PC-3 (cell line): ENCODE data around the gene SLC22A4. TPM values are rescaled to one million over a fixed set of nuclear protein-coding genes. Genes with fewer than 3 reads are reported as not detected.
A peak's percentile ranks its signal among the peaks of the same experiment; 100 is the strongest.

Experiments
- ATAC-seq: fragments of 200-7000 bp; cut with Tn5 transposase; 2 replicates; pipeline ENCODE4 v1.9.1; 2020; ENCODE audit warnings: mild to moderate bottlenecking, moderate library complexity
- BruUV-seq: library from RNA; stranded (reverse); fragments of 400-500 nt; replicated peaks from 2 replicates; lab custom pipeline; 2021; lab: Mats Ljungman, UMichigan
- CTCF ChIA-PET: fragments of 300-600 bp; sonication (Branson Sonifier 250); formaldehyde crosslinking; loops from one replicate; lab custom pipeline; 2022; ENCODE audit warnings: antibody characterized with exemption; lab: Charles Lee
- POLR2A ChIA-PET: fragments of 300-600 bp; sonication (Branson Sonifier 250); formaldehyde crosslinking; loops from one replicate; lab custom pipeline; 2022; ENCODE audit warnings: antibody characterized with exemption; ENCODE audit not compliant: unreplicated experiment; lab: Charles Lee
- DNase-seq: peaks from one replicate; pipeline ENCODE4 v3.0.0-alpha.2; 2015
- H2AFZ ChIP-seq: fragments of 300-600 bp; sonication (generic); 2 replicates; pipeline ENCODE4 v1.6.0; 2016; ENCODE audit warnings: antibody characterized with exemption, low read length
- H3F3A ChIP-seq: fragments of 300-600 bp; sonication (generic); one replicate; pipeline ENCODE4 v1.6.0; 2017; ENCODE audit warnings: antibody characterized with exemption, low read length, control low read depth, mild to moderate bottlenecking; ENCODE audit not compliant: unreplicated experiment
- H3K27ac ChIP-seq: fragments of 300-600 bp; sonication (generic); 2 replicates; pipeline ENCODE4 v1.5.1; 2016; ENCODE audit warnings: mild to moderate bottlenecking, low read length
- H3K27me3 ChIP-seq: fragments of 300-600 bp; sonication (generic); 2 replicates; pipeline ENCODE4 v1.6.1; 2016; ENCODE audit warnings: low read length, mixed read lengths
- H3K36me3 ChIP-seq: fragments of 300-600 bp; sonication (generic); 2 replicates; pipeline ENCODE4 v1.6.1; 2016; ENCODE audit warnings: low read depth, mixed run types, low read length, mixed read lengths
- H3K4me1 ChIP-seq: fragments of 300-600 bp; sonication (generic); 2 replicates; pipeline ENCODE4 v1.5.1; 2016; ENCODE audit warnings: low read length; ENCODE audit not compliant: insufficient read depth
- H3K4me2 ChIP-seq: fragments of 300-600 bp; sonication (generic); 2 replicates; pipeline ENCODE4 v1.6.0; 2016; ENCODE audit warnings: low read length
- H3K4me3 ChIP-seq: fragments of 300-600 bp; sonication (generic); 2 replicates; pipeline ENCODE4 v1.5.1; 2016; ENCODE audit warnings: mild to moderate bottlenecking, low read length, mixed read lengths
- H3K79me2 ChIP-seq: fragments of 300-600 bp; sonication (generic); 2 replicates; pipeline ENCODE4 v1.6.1; 2017; ENCODE audit warnings: low read length, mixed read lengths
- H3K9ac ChIP-seq: fragments of 300-600 bp; sonication (generic); 2 replicates; pipeline ENCODE4 v1.6.0; 2016; ENCODE audit warnings: mild to moderate bottlenecking, low read length
- H3K9me2 ChIP-seq: fragments of 300-600 bp; sonication (generic); replicated peaks from 2 replicates; pipeline ENCODE4 v1.6.1; 2016; ENCODE audit warnings: mixed run types, low read length, mixed read lengths
- H3K9me3 ChIP-seq: fragments of 300-600 bp; sonication (generic); 2 replicates; pipeline ENCODE4 v1.6.1; 2016; ENCODE audit warnings: low read length, mixed read lengths
- H4K20me1 ChIP-seq: fragments of 300-600 bp; sonication (generic); 2 replicates; pipeline ENCODE4 v1.6.1; 2016; ENCODE audit warnings: low read length, mixed read lengths
- CTCF ChIP-seq: fragments of 300-600 bp; sonication (generic); conservative IDR thresholded peaks from 2 replicates; pipeline ENCODE4 v1.5.1; 2017; ENCODE audit warnings: antibody characterized with exemption, low read depth, mild to moderate bottlenecking, low read length
- EZH2 ChIP-seq: fragments of 300-600 bp; sonication (generic); IDR thresholded peaks from one replicate; pipeline ENCODE4 v1.6.1; 2017; ENCODE audit warnings: antibody characterized with exemption, mild to moderate bottlenecking, low read length; ENCODE audit not compliant: unreplicated experiment
- EZH2phosphoT487 ChIP-seq: fragments of 300-600 bp; sonication (generic); IDR thresholded peaks from 2 replicates; pipeline ENCODE4 v1.6.1; 2018; ENCODE audit warnings: mild to moderate bottlenecking, antibody characterized with exemption, low read length, borderline replicate concordance
- intact Hi-C: fragments of 100-400 bp; cut with micrococcal nuclease; formaldehyde crosslinking; loops from 2 replicates; pipeline ENCODE4 v1.9.0; 2023
- total RNA-seq: library from RNA; depleted of rRNA; stranded (reverse); fragments of >200 nt; gene quantifications from 2 replicates; pipeline ENCODE4 v1.2.3, GENCODE V29; 2014

Gene SLC22A4
- total RNA-seq, 1 experiment from 2014 or later = 3.4 TPM

- BruUV-seq = no TSS peak
- Histone ChIP-seq H3K9ac (peak within 1 kb of the TSS; percentile 77), H2AFZ (peak within 1 kb of the TSS; percentile 98), H3K9me2 (no peaks in the 10 kb centered on the region), H3K9me3 (no peaks in the 10 kb centered on the region), H3F3A (no peaks in the 10 kb centered on the region), H3K79me2 (peaks cover 54% of the 10 kb centered on the region), H4K20me1 (no peaks in the 10 kb centered on the region), H3K4me3 (peak within 1 kb of the TSS; percentile 97), H3K4me2 (peak within 1 kb of the TSS; percentile 97), H3K27me3 (no peaks in the 10 kb centered on the region), H3K36me3 (no peaks in the 10 kb centered on the region), H3K4me1 (peaks cover 42% of the 10 kb centered on the region), H3K27ac (peak within 1 kb of the TSS; percentile 51)
- peak; percentile 85 for ATAC-seq
- DNase-seq = peak; percentile 76
- CTCF ChIA-PET = interaction anchor here (0.8 to 1.0 kb wide), 2 partner anchors 9 to 132 kb away, joined by 3 read pairs; no protein-coding TSS in a partner anchor
- intact Hi-C loops = loop anchor here (2.0 kb wide), 1 partner anchor 75 kb away; the partner anchor contains the start of gene SLC22A4
- TF ChIP-seq EZH2phosphoT487 = no peak
- POLR2A ChIA-PET = interaction anchor here (0.6 to 0.7 kb wide), 4 partner anchors 27 to 131 kb away, joined by 3 to 4 read pairs (median 3); partner anchors contain the start of gene SLC22A4
Observed at GRCh38 chr5:132369474-132370180, 75.4 kb downstream of the SLC22A4 start, which contains the start of gene SLC22A5. Gene SLC22A5 (plus strand): TSS chr5:132369710. CDS start chr5:132369973, 263 bp downstream.

- Histone ChIP-seq H3K9ac (peak overlapping the region; percentile 77), H3F3A (no peaks in the 10 kb centered on the region), H4K20me1 (no peaks in the 10 kb centered on the region), H3K36me3 (no peaks in the 10 kb centered on the region), H3K4me1 (peaks cover 35% of the 10 kb centered on the region), H3K9me3 (no peaks in the 10 kb centered on the region), H2AFZ (peak overlapping the region; percentile 98), H3K4me2 (peak overlapping the region; percentile 97), H3K79me2 (peaks cover 61% of the 10 kb centered on the region), H3K27ac (peak overlapping the region; percentile 51), H3K9me2 (no peaks in the 10 kb centered on the region), H3K4me3 (peak overlapping the region; percentile 97), H3K27me3 (no peaks in the 10 kb centered on the region)
- intact Hi-C loops = loop anchor here (2.0 kb wide), 1 partner anchor 76 kb away; the partner anchor contains the start of gene SLC22A4
- no TSS peak for BruUV-seq
- ChIA-PET POLR2A (interaction anchor here (0.6 kb wide), 3 partner anchors 26 to 130 kb away, joined by 3 to 10 read pairs (median 3); no protein-coding TSS in a partner anchor), CTCF (interaction anchor here (1.0 kb wide), 1 partner anchor 132 kb away, joined by 3 read pairs; no protein-coding TSS in a partner anchor)
- TF ChIP-seq CTCF = no peak
- no peak for TF ChIP-seq EZH2
- TF ChIP-seq EZH2phosphoT487 = no peak
- no peak for DNase-seq
- ATAC-seq = no peak
Observed at GRCh38 chr5:132370181-132370970, 76.2 kb downstream of the SLC22A4 start.

- Histone ChIP-seq H3K4me3 (peak overlapping the region; percentile 97), H3K79me2 (peaks cover 68% of the 10 kb centered on the region), H3K36me3 (no peaks in the 10 kb centered on the region), H3F3A (no peaks in the 10 kb centered on the region), H3K9me3 (no peaks in the 10 kb centered on the region), H2AFZ (no peak overlapping the region), H3K4me2 (peak overlapping the region; percentile 97), H3K4me1 (peaks cover 32% of the 10 kb centered on the region), H3K27ac (peak overlapping the region; percentile 51), H3K9ac (peak overlapping the region; percentile 77), H4K20me1 (no peaks in the 10 kb centered on the region), H3K9me2 (no peaks in the 10 kb centered on the region), H3K27me3 (no peaks in the 10 kb centered on the region)
- POLR2A ChIA-PET = no interaction called here
- no peak for TF ChIP-seq EZH2
- TF ChIP-seq CTCF = no peak
- no peak for TF ChIP-seq EZH2phosphoT487
- ATAC-seq (peak; percentile 1), DNase-seq (peak; percentile 72)
- CTCF ChIA-PET = no interaction called here
- intact Hi-C loops = loop anchor here (2.0 kb wide), 1 partner anchor 76 kb away; the partner anchor contains the start of gene SLC22A4
- TSS peak; percentile 36 for BruUV-seq
Observed at GRCh38 chr5:132370971-132371602, 76.9 kb downstream of the SLC22A4 start.
